ENCODE data around the gene CRMP1.

Gene CRMP1

GRCh38 chr4:5893004-5893580 lies at the start of gene CRMP1:
Gene CRMP1, minus strand, starts transcription at chr4:5893086. Its CDS starts 117 bp downstream, at chr4:5892969.
- DNase-seq (ENCODE audit: low read depth): no peak

- DNase-seq (ENCODE audit: low read depth): no peak
Observed at GRCh38 chr4:5941601-5942000, 48.7 kb upstream of the CRMP1 start.

- no peak for DNase-seq (ENCODE audit: low read depth)
Observed at GRCh38 chr4:5940470-5941203, 47.8 kb upstream of the CRMP1 start.

GRCh38 chr4:5933996-5934831 lies 41.3 kb upstream of the CRMP1 start:
- DNase-seq (ENCODE audit: low read depth): no peak

- DNase-seq (ENCODE audit: low read depth): no peak
Observed at GRCh38 chr4:5933116-5933515, 40.2 kb upstream of the CRMP1 start.

- no peak for DNase-seq (ENCODE audit: low read depth)
Observed at GRCh38 chr4:5932035-5932568, 39.2 kb upstream of the CRMP1 start.

GRCh38 chr4:5931526-5931925 lies 38.6 kb upstream of the CRMP1 start:
- DNase-seq (ENCODE audit: low read depth): no peak

- no peak for DNase-seq (ENCODE audit: low read depth)
Observed at GRCh38 chr4:5930876-5931275, 38.0 kb upstream of the CRMP1 start.

- DNase-seq (ENCODE audit: low read depth): no peak
Observed at GRCh38 chr4:5930456-5930855, 37.6 kb upstream of the CRMP1 start.

GRCh38 chr4:5928844-5929420 lies 36.0 kb upstream of the CRMP1 start:
- no peak for DNase-seq (ENCODE audit: low read depth)

GRCh38 chr4:5928274-5928673 lies 35.4 kb upstream of the CRMP1 start:
- DNase-seq (ENCODE audit: low read depth): no peak

- DNase-seq (ENCODE audit: low read depth): no peak
Observed at GRCh38 chr4:5927747-5928146, 34.9 kb upstream of the CRMP1 start.

GRCh38 chr4:5927116-5927515 lies 34.2 kb upstream of the CRMP1 start:
- no peak for DNase-seq (ENCODE audit: low read depth)

- no peak for DNase-seq (ENCODE audit: low read depth)
Observed at GRCh38 chr4:5926598-5926997, 33.7 kb upstream of the CRMP1 start.

GRCh38 chr4:5925419-5926200 lies 32.7 kb upstream of the CRMP1 start:
- no peak for DNase-seq (ENCODE audit: low read depth)

GRCh38 chr4:5924461-5925125 lies 31.7 kb upstream of the CRMP1 start:
- no peak for DNase-seq (ENCODE audit: low read depth)

GRCh38 chr4:5923376-5923775 lies 30.5 kb upstream of the CRMP1 start:
- DNase-seq (ENCODE audit: low read depth): no peak

GRCh38 chr4:5922556-5922955 lies 29.7 kb upstream of the CRMP1 start:
- DNase-seq (ENCODE audit: low read depth): no peak

GRCh38 chr4:5921981-5922380 lies 29.1 kb upstream of the CRMP1 start:
- DNase-seq (ENCODE audit: low read depth): no peak

GRCh38 chr4:5921101-5921980 lies 28.5 kb upstream of the CRMP1 start:
- DNase-seq (ENCODE audit: low read depth): no peak

All from fibroblast of the conjunctiva (primary cell).